Mononuclear cell (primary cell): ENCODE data around the gene SEMA5B. TPM values are rescaled to one million over a fixed set of nuclear protein-coding genes. Genes with fewer than 3 reads are reported as not detected.

Source experiments
- H3K27me3 ChIP-seq: 2 replicates; pipeline ENCODE4 v1.6.0; 2011; ENCODE audit warnings: low read length, control low read depth; ENCODE audit not compliant: insufficient read depth
- H3K4me1 ChIP-seq: 2 replicates; pipeline ENCODE4 v1.5.1; 2011; ENCODE audit warnings: mild to moderate bottlenecking, low read length, control low read depth; ENCODE audit not compliant: insufficient read depth
- H3K4me3 ChIP-seq: 2 replicates; pipeline ENCODE4 v1.5.1; 2011; ENCODE audit warnings: mild to moderate bottlenecking, low read length, moderate library complexity
- H3K9me3 ChIP-seq: 2 replicates; pipeline ENCODE4 v1.5.1; 2011; ENCODE audit warnings: low read depth, mild to moderate bottlenecking, control low read depth, low read length
- total RNA-seq: library from RNA; depleted of rRNA; stranded (reverse); fragments of >200 nt; gene quantifications from one replicate; pipeline ENCODE4 v1.2.3, GENCODE V29; 2012

SEMA5B gene
- total RNA-seq, 1 donor = not detected

GRCh38 chr3:122920986-122921385, 106.6 kb downstream of the SEMA5B start:
- H3K4me3 ChIP-seq = no peak overlapping the region

DNA sequence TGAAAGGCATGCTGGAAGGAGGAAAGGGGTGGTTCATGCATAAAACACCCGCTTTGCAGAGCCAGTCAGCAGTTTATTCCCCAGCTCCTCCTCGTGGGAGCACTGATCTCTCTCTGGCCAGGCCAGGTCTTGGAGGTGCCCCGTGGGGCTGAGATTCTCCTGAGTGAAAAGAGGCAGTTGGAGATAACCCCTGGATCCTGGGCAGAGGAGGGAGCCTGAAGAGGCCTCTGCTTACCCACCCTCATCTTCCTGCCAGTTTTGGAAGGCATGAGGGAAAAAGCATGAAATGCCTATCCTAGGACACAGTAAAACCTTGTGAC, 108.3 kb downstream of the SEMA5B start:
- no peaks in the 10 kb centered on the region for H3K9me3 ChIP-seq
- peaks cover 6% of the 10 kb centered on the region for H3K4me1 ChIP-seq
- H3K4me3 ChIP-seq = no peak overlapping the region
- peaks cover 29% of the 10 kb centered on the region for H3K27me3 ChIP-seq

More at GRCh38 chr3:122920986-122921385, 106.6 kb downstream of the SEMA5B start:
- peaks cover 6% of the 10 kb centered on the region for H3K4me1 ChIP-seq
- peaks cover 29% of the 10 kb centered on the region for H3K27me3 ChIP-seq
- no peaks in the 10 kb centered on the region for H3K9me3 ChIP-seq

DNA sequence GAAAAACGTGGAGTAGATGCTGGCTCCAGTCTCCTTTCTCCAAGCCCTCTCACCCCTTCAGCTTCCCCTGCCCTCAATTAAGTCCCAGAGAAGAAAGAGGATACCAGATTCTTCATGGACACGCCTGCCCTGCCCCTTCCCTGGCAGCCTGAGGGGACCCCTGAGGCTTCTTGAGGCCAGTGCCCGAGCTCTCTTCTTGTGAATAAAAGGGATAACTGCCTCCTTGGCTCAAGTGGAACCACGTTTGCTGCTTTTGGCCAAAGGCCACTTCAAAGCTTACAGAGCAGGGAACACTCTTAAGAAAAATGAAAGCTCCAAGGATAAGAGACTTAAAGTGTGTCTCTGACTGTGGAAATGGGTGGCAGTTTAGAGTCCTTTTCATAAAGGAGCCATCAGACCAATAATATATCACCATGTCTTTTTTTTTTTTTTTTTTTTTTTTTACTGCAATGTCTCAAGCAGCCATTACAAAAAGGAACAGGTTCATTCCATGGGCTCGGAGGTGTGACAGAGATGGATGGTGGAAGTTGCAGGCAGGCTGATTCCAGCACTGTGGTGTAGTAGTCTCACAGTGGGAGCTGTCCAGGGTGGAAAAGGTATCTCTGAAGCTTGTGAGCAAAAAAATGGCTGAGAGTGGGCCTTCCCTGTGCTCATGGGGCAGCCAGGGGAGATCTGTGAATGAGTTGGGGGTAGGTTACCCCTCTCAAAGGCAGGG, 108.8 kb downstream of the SEMA5B start:
- Histone ChIP-seq H3K9me3 (no peaks in the 10 kb centered on the region), H3K4me1 (peaks cover 6% of the 10 kb centered on the region), H3K27me3 (peaks cover 29% of the 10 kb centered on the region), H3K4me3 (no peak overlapping the region)

- Histone ChIP-seq H3K9me3 (no peaks in the 10 kb centered on the region), H3K4me1 (peaks cover 6% of the 10 kb centered on the region), H3K27me3 (peaks cover 18% of the 10 kb centered on the region), H3K4me3 (no peak overlapping the region)
Measured at GRCh38 chr3:122917412-122917811, 110.2 kb downstream of the SEMA5B start.

DNA sequence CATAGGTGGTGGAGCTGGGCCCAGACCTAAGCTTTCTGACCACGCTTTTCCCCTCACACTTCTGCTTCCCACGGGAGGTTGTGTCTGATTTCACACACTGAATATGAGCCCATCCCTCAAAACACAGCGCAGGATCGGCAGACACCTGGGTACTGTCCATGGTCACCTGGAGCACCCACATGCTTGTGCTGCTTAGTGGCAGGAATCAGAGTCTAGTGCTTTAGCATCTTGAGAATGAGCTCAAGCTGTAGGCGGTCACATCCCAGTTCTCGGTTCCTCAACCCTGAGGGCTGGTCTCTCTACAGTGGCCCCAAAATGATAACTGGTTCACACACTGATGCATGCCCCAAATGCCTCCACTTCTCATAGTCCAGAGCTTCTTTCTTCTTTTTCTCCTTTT, 111.0 kb downstream of the SEMA5B start:
- Histone ChIP-seq H3K9me3 (no peaks in the 10 kb centered on the region), H3K27me3 (peaks cover 12% of the 10 kb centered on the region), H3K4me1 (no peaks in the 10 kb centered on the region), H3K4me3 (no peak overlapping the region)

DNA sequence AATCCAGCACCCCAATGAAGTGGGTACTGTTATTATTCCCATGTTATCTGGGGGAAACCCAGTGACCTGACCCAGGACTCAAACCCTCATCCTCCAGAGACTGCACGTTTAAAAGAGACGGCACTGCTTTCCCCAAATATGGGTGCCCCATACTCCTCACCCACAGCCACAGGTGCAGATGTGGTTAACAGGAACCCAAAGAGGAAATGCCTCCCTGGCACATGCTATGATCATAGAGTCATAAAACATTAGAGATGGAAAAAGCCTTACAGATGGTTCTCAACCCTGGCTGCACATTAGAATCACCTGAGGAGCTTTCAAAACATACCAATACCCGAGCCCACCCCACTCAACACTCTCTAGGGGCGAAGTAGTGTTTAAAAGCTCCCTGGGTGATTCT, 111.5 kb downstream of the SEMA5B start:
- Histone ChIP-seq H3K27me3 (peaks cover 8% of the 10 kb centered on the region), H3K4me3 (no peak overlapping the region), H3K4me1 (no peaks in the 10 kb centered on the region), H3K9me3 (no peaks in the 10 kb centered on the region)

DNA sequence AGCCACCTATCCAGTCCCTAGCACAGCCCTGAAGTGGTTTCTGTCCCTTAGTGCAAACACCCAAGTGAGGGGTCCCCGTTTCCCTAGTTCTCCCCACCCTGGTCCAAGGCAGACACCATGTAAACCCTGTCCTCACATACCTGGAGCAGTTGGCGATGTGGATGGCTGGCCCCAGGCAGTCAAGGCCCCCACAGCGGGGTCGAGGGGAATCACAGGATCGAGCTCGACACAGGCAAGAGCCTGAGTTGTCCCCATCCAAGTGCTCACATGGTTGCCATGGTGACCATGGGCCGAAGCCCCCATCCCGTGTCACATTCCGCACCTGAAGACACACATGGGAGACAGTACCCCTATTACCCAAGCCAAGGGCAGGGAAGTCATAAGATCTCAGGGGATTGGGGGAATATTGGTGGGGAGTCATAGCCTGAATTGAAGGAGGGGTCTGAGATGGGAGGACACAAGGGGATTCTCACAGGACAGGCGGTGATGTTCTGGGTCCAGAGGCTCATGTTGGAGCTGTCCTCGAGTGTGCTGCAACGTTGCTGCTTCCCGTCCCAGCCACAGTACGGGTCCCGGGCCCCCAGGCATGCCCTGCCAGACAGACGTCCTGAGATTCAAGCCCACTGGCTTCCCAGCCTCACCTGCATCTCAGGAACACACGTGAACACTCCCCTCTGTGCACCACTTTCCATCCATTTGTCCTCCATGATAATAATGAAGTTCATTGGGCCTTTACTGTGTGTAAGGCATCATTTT, 112.1 kb downstream of the SEMA5B start:
- H3K4me1 ChIP-seq = no peaks in the 10 kb centered on the region

DNA sequence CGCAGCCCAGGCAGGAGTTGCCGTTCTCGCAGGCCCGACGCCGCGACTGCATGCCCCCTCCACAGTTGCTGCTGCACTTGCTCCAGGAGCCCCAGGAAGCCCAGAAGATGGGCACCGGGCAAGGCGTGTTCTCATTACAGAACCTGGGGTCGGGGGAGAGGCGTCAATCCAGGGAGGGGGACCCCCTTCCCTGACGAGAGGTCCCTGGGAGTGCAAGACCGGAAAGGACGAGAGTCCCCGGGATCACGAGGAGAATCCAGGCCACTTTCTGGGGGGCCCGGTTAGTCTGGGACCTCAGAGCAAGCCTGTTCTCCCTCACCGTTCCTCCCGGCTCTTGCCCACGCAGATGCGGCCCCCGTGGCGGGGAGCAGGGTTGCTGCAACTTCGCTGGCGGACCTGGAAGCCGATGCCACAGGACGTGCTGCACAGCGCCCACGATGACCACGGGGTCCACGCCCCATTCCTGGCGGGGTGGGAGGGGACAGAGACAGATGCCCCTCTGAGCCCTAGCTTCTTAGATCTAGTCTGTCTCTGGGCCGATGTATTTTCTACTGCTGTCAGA, 113.9 kb downstream of the SEMA5B start:
- Histone ChIP-seq H3K4me3 (no peak overlapping the region), H3K9me3 (no peaks in the 10 kb centered on the region), H3K27me3 (peaks cover 3% of the 10 kb centered on the region), H3K4me1 (no peaks in the 10 kb centered on the region)

More for the DNA sequence above, 112.1 kb downstream of the SEMA5B start:
- peaks cover 3% of the 10 kb centered on the region for H3K27me3 ChIP-seq
- no peaks in the 10 kb centered on the region for H3K9me3 ChIP-seq
- H3K4me3 ChIP-seq = no peak overlapping the region

DNA sequence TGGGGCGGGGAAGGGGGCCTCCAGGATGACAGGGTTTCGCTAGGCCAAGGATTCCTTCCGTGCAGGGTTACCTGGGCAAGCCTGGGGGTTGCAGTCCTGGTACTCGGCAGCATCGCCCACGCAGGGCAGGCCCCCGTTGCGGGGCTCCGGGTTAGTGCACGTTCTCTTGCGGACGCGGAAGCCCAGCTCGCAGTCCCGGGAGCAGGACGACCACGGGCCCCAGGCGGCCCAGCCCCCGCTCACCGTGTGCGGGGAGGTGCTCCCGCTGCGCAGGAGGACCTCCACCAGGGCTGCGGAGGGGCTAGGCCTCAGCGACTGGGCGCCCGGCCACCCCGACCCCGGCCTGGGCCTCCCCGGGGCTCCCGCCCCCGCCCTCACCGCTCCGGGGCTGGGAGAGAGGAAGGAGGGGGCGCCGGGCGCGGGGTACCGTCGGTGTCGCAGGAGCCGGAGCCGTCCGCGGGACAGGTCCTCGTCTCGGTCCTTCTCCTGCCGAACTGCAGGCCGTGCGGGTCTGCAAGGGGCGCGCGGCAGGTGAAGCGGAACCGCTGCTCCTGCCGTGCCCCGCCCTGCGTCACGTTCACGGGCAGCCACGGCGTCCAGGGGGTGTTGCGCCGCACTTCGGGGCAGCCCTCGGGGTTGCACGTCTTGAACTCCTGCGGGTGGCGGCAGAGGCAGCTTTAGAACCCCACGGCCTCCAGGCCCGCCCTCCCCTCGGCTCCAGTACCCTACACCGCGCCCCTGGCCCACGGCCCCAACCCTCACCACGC, 114.6 kb downstream of the SEMA5B start:
- H3K27me3 ChIP-seq = peaks cover 3% of the 10 kb centered on the region
- no peaks in the 10 kb centered on the region for H3K4me1 ChIP-seq
- H3K4me3 ChIP-seq = no peak overlapping the region
- no peaks in the 10 kb centered on the region for H3K9me3 ChIP-seq

DNA sequence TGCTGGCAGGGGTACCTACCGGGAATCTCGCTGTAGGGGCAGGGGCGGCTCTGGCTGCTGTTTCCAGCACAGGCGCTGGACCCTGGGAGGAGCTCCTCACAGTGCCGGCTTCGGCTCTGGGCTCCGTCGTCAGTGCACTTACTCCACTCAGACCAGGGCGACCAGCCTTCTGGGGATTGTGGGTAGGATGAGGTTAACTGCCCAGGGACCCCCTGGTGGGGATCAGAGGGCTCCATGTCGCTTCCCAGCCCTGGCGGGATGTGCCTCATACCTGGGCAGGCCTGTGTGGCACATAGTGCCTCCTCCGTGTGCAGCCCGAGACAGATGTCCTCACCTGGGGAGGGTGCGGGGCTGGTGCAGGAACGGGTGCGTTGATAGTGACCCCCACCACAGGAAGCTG, 115.7 kb downstream of the SEMA5B start:
- H3K4me3 ChIP-seq = no peak overlapping the region
- no peaks in the 10 kb centered on the region for H3K4me1 ChIP-seq
- H3K27me3 ChIP-seq = peaks cover 3% of the 10 kb centered on the region
- H3K9me3 ChIP-seq = no peaks in the 10 kb centered on the region

- Histone ChIP-seq H3K4me3 (no peak overlapping the region), H3K9me3 (no peaks in the 10 kb centered on the region), H3K27me3 (peaks cover 3% of the 10 kb centered on the region), H3K4me1 (no peaks in the 10 kb centered on the region)
Measured at GRCh38 chr3:122908251-122908650, 119.3 kb downstream of the SEMA5B start.

- H3K27me3 ChIP-seq = peaks cover 3% of the 10 kb centered on the region
- H3K4me3 ChIP-seq = no peak overlapping the region
- no peaks in the 10 kb centered on the region for H3K9me3 ChIP-seq
- no peaks in the 10 kb centered on the region for H3K4me1 ChIP-seq
Measured at GRCh38 chr3:122907471-122907870, 120.1 kb downstream of the SEMA5B start.

- no peaks in the 10 kb centered on the region for H3K4me1 ChIP-seq
- H3K27me3 ChIP-seq = no peaks in the 10 kb centered on the region
- H3K9me3 ChIP-seq = no peaks in the 10 kb centered on the region
- no peak overlapping the region for H3K4me3 ChIP-seq
Measured at GRCh38 chr3:122903171-122903570, 124.4 kb downstream of the SEMA5B start.

DNA sequence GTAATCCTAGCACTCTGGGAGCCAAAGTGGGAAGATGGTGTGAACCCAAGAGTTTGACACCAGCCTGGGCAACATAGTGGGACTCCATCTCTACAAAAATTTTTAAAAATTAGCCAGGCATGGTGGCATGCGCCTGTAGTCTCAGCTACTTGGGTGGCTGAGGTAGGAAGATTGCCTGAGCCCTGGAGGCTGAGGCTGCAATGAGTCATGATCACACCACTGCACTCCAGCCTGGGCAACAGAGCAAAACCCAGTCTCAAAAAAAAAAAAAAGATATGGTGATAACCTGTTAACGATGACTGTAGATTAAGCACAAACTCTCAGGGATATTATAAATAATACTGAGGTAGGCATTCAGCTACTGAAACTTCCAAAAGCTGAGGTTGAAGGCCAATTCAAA, 125.2 kb downstream of the SEMA5B start:
- no peaks in the 10 kb centered on the region for H3K9me3 ChIP-seq
- no peaks in the 10 kb centered on the region for H3K4me1 ChIP-seq
- no peaks in the 10 kb centered on the region for H3K27me3 ChIP-seq
- no peak overlapping the region for H3K4me3 ChIP-seq

- Histone ChIP-seq H3K4me1 (no peaks in the 10 kb centered on the region), H3K9me3 (no peaks in the 10 kb centered on the region), H3K4me3 (no peak overlapping the region), H3K27me3 (no peaks in the 10 kb centered on the region)
Measured at GRCh38 chr3:122898298-122898697, 129.3 kb downstream of the SEMA5B start.
